ENCODE data around the gene DIS3L2.

Gene DIS3L2

DNA sequence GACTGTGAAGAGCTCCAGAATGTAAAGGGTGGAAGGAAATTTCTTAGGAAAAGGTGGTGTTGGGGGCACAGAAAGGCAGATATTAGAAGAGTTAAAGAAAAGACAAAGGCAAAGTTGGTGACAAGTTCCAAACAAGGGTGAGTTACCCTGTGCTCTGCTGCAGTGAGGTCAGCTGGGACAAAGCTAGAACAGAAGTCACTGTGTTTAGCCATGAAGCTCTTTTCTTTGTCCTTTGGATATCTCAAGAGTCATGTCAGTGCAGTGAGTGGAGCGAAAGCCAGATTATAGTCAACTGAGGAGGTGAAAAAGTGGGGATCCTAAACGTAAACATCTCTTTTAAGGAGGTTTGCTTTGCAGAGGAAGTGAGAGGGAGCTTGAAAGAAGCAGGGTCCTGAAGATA lies 229.3 kb downstream of the DIS3L2 start:
- no peak overlapping the region for H3K4me3 ChIP-seq (replicated peaks; ENCODE audit: low read depth, low read length)
- no peak for DNase-seq (ENCODE audit: extremely low read depth, low read depth)
- no peak for TF ChIP-seq CTCF (IDR thresholded peaks at IDR 0.05; ENCODE audit: low read depth, low read length, missing control alignments)

GRCh38 chr2:232195487-232195886 lies 234.0 kb downstream of the DIS3L2 start:
- no peak for DNase-seq (ENCODE audit: extremely low read depth, low read depth)
- TF ChIP-seq CTCF (IDR thresholded peaks at IDR 0.05; ENCODE audit: low read depth, low read length, missing control alignments): no peak
- no peak overlapping the region for H3K4me3 ChIP-seq (replicated peaks; ENCODE audit: low read depth, low read length)

- no peak for DNase-seq (ENCODE audit: extremely low read depth, low read depth)
- no peak for TF ChIP-seq CTCF (IDR thresholded peaks at IDR 0.05; ENCODE audit: low read depth, low read length, missing control alignments)
- H3K4me3 ChIP-seq (replicated peaks; ENCODE audit: low read depth, low read length): no peak overlapping the region
These were observed 235.3 kb downstream of the DIS3L2 start for GRCh38 chr2:232196802-232197201.

DNA sequence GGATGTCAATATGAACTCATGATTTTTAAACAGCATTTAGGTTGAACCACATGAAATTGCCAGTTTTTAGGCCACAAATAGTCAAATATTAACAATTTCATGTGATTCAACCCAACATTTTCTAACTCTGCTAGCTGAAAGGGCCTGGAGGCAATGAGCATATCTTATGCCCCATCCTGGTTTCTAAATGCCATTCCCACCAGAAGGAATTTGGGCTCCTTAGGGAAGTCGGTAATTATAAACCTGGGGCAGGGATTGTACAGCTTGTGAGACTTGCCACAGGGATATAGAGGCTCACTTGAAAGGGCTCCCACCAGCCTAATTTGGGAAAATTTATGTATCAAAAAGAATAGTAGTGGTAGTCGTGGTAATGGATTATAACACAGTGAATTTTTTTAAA lies 238.7 kb downstream of the DIS3L2 start:
- no peak for TF ChIP-seq CTCF (IDR thresholded peaks at IDR 0.05; ENCODE audit: low read depth, low read length, missing control alignments)
- DNase-seq (ENCODE audit: extremely low read depth, low read depth): no peak
- H3K4me3 ChIP-seq (replicated peaks; ENCODE audit: low read depth, low read length): no peak overlapping the region

- no peak overlapping the region for H3K4me3 ChIP-seq (replicated peaks; ENCODE audit: low read depth, low read length)
- no peak for DNase-seq (ENCODE audit: extremely low read depth, low read depth)
- no peak for TF ChIP-seq CTCF (IDR thresholded peaks at IDR 0.05; ENCODE audit: low read depth, low read length, missing control alignments)
These were observed 241.8 kb downstream of the DIS3L2 start for GRCh38 chr2:232203166-232203891.

- TF ChIP-seq CTCF (IDR thresholded peaks at IDR 0.05; ENCODE audit: low read depth, low read length, missing control alignments): no peak
- no peak for DNase-seq (ENCODE audit: extremely low read depth, low read depth)
- H3K4me3 ChIP-seq (replicated peaks; ENCODE audit: low read depth, low read length): no peak overlapping the region
These were observed 242.4 kb downstream of the DIS3L2 start for GRCh38 chr2:232203936-232204335.

DNA sequence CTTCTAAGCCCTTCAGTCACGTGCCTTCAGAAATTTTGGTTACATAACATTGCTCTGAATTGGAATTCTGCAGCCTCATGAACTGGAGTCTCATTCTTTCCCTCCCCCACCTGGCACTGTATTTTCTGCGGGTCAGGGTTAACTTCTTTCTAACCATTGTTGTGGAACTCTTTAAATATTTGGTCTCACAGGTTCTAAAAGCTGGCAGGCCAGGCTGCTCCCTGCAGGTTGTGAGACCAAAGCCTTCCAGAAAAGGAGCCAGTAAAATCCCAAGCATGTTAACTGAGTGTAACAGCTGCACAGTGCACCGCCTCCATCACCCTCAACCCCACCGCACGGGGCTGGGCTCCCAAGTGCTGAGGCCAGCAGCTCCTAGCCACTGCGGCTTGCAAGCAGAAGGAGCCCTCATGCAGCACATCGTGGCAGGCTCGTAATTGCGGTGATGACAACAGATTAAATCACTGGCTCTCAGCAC lies 243.0 kb downstream of the DIS3L2 start:
- no peak for DNase-seq (ENCODE audit: extremely low read depth, low read depth)
- no peak overlapping the region for H3K4me3 ChIP-seq (replicated peaks; ENCODE audit: low read depth, low read length)
- no peak for TF ChIP-seq CTCF (IDR thresholded peaks at IDR 0.05; ENCODE audit: low read depth, low read length, missing control alignments)

Data from HFF-Myc (cell line).